T-helper 17 cell (primary cell): ENCODE data around the gene NLRP5. TPM values are rescaled to one million over a fixed set of nuclear protein-coding genes. Genes with fewer than 3 reads are reported as not detected.
A peak's percentile ranks its signal among the peaks of the same experiment; 100 is the strongest.

Source experiments
- ATAC-seq: fragments of 150-1000 bp; cut with Tn5 transposase; 2 replicates; pipeline ENCODE4 v1.10.0; 2021; ENCODE audit warnings: mild to moderate bottlenecking, moderate library complexity
- DNase-seq, 3 donors: peaks; one replicate each; pipeline versions ENCODE4 v3.0.0 to v3.0.0-alpha.2; 2020 to 2021
- H3K9me3 ChIP-seq: one replicate; pipeline ENCODE4 v1.7.0; 2013; ENCODE audit warnings: low read length, mild to moderate bottlenecking; ENCODE audit not compliant: control insufficient read depth, poor library complexity, severe bottlenecking
- H3K27ac Mint-ChIP-seq: one replicate; pipeline ENCODE4 v1.8.0; 2022; ENCODE audit warnings: mild to moderate bottlenecking, moderate library complexity, mixed read lengths
- H3K27me3 Mint-ChIP-seq: one replicate; pipeline ENCODE4 v1.8.0; 2022; ENCODE audit warnings: mixed read lengths
- H3K36me3 Mint-ChIP-seq: one replicate; pipeline ENCODE4 v1.8.0; 2022; ENCODE audit warnings: low read depth, mixed read lengths
- H3K4me1 Mint-ChIP-seq: one replicate; pipeline ENCODE4 v1.8.0; 2022; ENCODE audit warnings: mild to moderate bottlenecking, mixed read lengths
- H3K4me3 Mint-ChIP-seq: one replicate; pipeline ENCODE4 v1.8.0; 2022; ENCODE audit warnings: mild to moderate bottlenecking, moderate library complexity, mixed read lengths
- total RNA-seq, 4 donors: library from RNA in 2 of 4; stranded (reverse) in 2 of 4; gene quantifications; one replicate each; pipeline ENCODE4 v1.2.3 and lab custom pipeline; 2022 to 2026

The NLRP5 gene
- total RNA-seq, 2 donors from 2014 or later: not detected

- Mint-ChIP-seq H3K4me1 (peaks cover 25% of the 10 kb centered on the region), H3K27ac (peak overlapping the region; percentile 65)
Observed at GRCh38 chr19:56106993-56107392, 120.4 kb downstream of the NLRP5 start.

GRCh38 chr19:56107626-56108351 is 121.2 kb downstream of the NLRP5 start:
- DNase-seq (no peak), ATAC-seq (no peak)
- H3K27me3 Mint-ChIP-seq: no peaks in the 10 kb centered on the region
- H3K9me3 ChIP-seq: no peaks in the 10 kb centered on the region
- H3K27ac Mint-ChIP-seq: peak overlapping the region; percentile 65
- no peak overlapping the region for H3K4me3 Mint-ChIP-seq
- H3K36me3 Mint-ChIP-seq: no peaks in the 10 kb centered on the region
- peaks cover 29% of the 10 kb centered on the region for H3K4me1 Mint-ChIP-seq

More at GRCh38 chr19:56106993-56107392, 120.4 kb downstream of the NLRP5 start:
- Mint-ChIP-seq H3K27me3 (no peaks in the 10 kb centered on the region), H3K36me3 (no peaks in the 10 kb centered on the region), H3K4me3 (peak overlapping the region; percentile 45)
- DNase-seq (no peak), ATAC-seq (no peak)
- no peaks in the 10 kb centered on the region for H3K9me3 ChIP-seq

- no peaks in the 10 kb centered on the region for H3K36me3 Mint-ChIP-seq
- no peak overlapping the region for H3K4me3 Mint-ChIP-seq
- DNase-seq (no peak), ATAC-seq (no peak)
- peaks cover 34% of the 10 kb centered on the region for H3K4me1 Mint-ChIP-seq
- H3K9me3 ChIP-seq: no peaks in the 10 kb centered on the region
- no peaks in the 10 kb centered on the region for H3K27me3 Mint-ChIP-seq
- H3K27ac Mint-ChIP-seq: peak overlapping the region; percentile 47
Observed at GRCh38 chr19:56108447-56109195, 122.0 kb downstream of the NLRP5 start.

- no peak overlapping the region for H3K4me3 Mint-ChIP-seq
- no peaks in the 10 kb centered on the region for H3K27me3 Mint-ChIP-seq
- H3K27ac Mint-ChIP-seq: no peak overlapping the region
- no peaks in the 10 kb centered on the region for H3K9me3 ChIP-seq
- H3K4me1 Mint-ChIP-seq: peaks cover 34% of the 10 kb centered on the region
- ATAC-seq (no peak), DNase-seq (no peak)
- no peaks in the 10 kb centered on the region for H3K36me3 Mint-ChIP-seq
Observed at GRCh38 chr19:56109226-56109625, 122.7 kb downstream of the NLRP5 start.

GRCh38 chr19:56110515-56111448 is 124.2 kb downstream of the NLRP5 start:
- no peaks in the 10 kb centered on the region for H3K9me3 ChIP-seq
- Mint-ChIP-seq H3K4me1 (peaks cover 37% of the 10 kb centered on the region), H3K27me3 (no peaks in the 10 kb centered on the region), H3K4me3 (no peak overlapping the region), H3K27ac (no peak overlapping the region), H3K36me3 (no peaks in the 10 kb centered on the region)
- ATAC-seq (no peak), DNase-seq (no peak)

Other genes with a start within 250 kb of the NLRP5 start
- not detected for gene NLRP9, start 248.4 kb upstream of the NLRP5 start, total RNA-seq
- gene RFPL4A, start 227.7 kb upstream of the NLRP5 start, total RNA-seq: not detected
- not detected for gene RFPL4AL1, start 217.7 kb upstream of the NLRP5 start, total RNA-seq
- gene NLRP11, start 154.8 kb upstream of the NLRP5 start, total RNA-seq: not detected
- gene NLRP4, start 150.2 kb upstream of the NLRP5 start, total RNA-seq: not detected
- gene NLRP13, start 54.4 kb upstream of the NLRP5 start, total RNA-seq: not detected
- not detected for gene NLRP8, start 38.9 kb upstream of the NLRP5 start, total RNA-seq
- gene ZNF787, start 134.5 kb downstream of the NLRP5 start, total RNA-seq: 10 to 100 TPM; 17.2 to 22.2 TPM
- gene ZNF444, start 154.5 kb downstream of the NLRP5 start, total RNA-seq: 10 to 100 TPM; 12.3 to 16.7 TPM
- gene GALP, start 189.2 kb downstream of the NLRP5 start, total RNA-seq: not detected
- gene ZSCAN5B, start 211.0 kb downstream of the NLRP5 start, total RNA-seq: not detected
- gene ZSCAN5C, start 215.5 kb downstream of the NLRP5 start, total RNA-seq: not detected